ENCODE results near the gene ABHD11. TPM values are rescaled to one million over a fixed set of nuclear protein-coding genes. Genes with fewer than 3 reads are reported as not detected.
A peak's percentile ranks its signal among the peaks of the same experiment; 100 is the strongest.

Gene ABHD11
- total and polyA plus RNA-seq, 2 donors (not counting 1 experiment from before 2014, with no cell fraction given): 6.5 to 7.1 TPM

DNA sequence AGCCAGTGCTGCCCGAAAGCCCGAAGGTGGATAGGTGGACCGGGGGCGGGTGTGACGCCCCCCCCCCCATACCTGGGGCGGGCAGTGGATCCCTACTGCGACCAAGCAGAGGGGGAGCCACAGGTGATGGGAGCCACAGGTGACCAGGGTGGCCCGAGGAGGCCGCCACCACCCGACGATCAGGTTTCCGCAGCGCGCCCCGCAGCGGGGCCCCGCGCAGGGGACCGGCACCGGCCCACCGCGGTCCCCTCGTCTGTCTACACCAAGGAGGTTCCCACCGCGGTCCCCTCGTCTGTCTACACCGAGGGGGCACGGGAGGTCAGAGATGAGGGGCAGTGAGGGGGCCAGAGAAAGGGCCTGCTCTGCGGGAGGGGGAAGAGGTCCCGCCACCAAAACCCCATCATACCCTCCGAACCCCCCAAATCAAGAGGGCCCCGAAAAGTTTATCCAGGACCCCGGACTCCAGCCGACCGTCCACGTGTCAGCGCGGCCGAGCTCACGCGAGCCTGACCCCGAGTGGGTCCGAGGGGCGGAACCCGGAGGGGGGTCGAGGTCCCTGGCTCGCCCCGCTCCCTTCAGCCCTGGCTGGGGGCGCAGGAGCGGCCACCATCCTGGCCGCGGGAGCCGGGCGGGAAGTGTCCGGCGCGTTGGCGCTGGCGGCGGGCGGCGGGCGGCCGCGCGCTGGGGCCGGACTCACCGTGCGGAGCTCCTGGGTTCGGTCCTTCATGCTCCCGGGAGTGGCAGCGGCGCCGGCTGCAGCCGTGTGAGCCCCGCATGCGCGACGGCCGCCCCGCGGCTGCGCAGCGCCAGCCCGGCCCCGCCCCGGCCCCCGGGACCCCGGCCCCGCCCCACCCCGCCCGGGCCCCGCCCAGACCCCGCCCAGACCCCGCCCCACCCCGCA, 19.4 kb downstream of the ABHD11 start, which contains the start of gene STX1A:
Gene STX1A (minus strand): TSS at position 765 of the 901 bp plus-strand sequence. CDS start 38 bp downstream, at position 727.
- Histone ChIP-seq H3K36me3 (ENCODE audit: control insufficient read depth, insufficient read depth, low read length) (no peaks in the 10 kb centered on the region), H3K4me2 (ENCODE audit: extremely low read depth, insufficient read depth, low read length) (peak within 1 kb of the TSS; percentile 82), H3K4me1 (ENCODE audit: control insufficient read depth, extremely low read depth, insufficient read depth, low read length) (peaks cover 28% of the 10 kb centered on the region), H3K27me3 (ENCODE audit: control insufficient read depth, insufficient read depth, low read length) (no peaks in the 10 kb centered on the region), H3K79me2 (ENCODE audit: control insufficient read depth, insufficient read depth, low read length) (peaks cover 38% of the 10 kb centered on the region), H3K27ac (ENCODE audit: insufficient read depth, low read length) (peak within 1 kb of the TSS; percentile 71), H2AFZ (ENCODE audit: low read length) (no peak within 1 kb of the TSS), H3K9ac (ENCODE audit: insufficient read depth, low read length) (peak within 1 kb of the TSS; percentile 77), H3K9me3 (ENCODE audit: control insufficient read depth, insufficient read depth, low read depth, low read length) (no peaks in the 10 kb centered on the region), H3K4me3 (replicated peaks in 1 of 4; ENCODE audit: control extremely low read depth in 1 of 4, insufficient read depth in 1 of 4, low read depth in 3 of 4, low read length in 4 of 4) (peak within 1 kb of the TSS; percentile 71 to 87 (median 80)), H4K20me1 (ENCODE audit: control insufficient read depth, extremely low read depth, insufficient read depth, low read length) (no peaks in the 10 kb centered on the region)
- TF ChIP-seq, protein P1, sequence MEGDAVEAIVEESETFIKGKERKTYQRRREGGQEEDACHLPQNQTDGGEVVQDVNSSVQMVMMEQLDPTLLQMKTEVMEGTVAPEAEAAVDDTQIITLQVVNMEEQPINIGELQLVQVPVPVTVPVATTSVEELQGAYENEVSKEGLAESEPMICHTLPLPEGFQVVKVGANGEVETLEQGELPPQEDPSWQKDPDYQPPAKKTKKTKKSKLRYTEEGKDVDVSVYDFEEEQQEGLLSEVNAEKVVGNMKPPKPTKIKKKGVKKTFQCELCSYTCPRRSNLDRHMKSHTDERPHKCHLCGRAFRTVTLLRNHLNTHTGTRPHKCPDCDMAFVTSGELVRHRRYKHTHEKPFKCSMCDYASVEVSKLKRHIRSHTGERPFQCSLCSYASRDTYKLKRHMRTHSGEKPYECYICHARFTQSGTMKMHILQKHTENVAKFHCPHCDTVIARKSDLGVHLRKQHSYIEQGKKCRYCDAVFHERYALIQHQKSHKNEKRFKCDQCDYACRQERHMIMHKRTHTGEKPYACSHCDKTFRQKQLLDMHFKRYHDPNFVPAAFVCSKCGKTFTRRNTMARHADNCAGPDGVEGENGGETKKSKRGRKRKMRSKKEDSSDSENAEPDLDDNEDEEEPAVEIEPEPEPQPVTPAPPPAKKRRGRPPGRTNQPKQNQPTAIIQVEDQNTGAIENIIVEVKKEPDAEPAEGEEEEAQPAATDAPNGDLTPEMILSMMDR (conservative IDR thresholded peaks at IDR 0.05 in 1 of 2, IDR thresholded peaks at IDR 0.05 in 1 of 2; ENCODE audit: low read depth in 1 of 2, low read length in 2 of 2): no peak
- TF ChIP-seq EZH2 (IDR thresholded peaks at IDR 0.05; ENCODE audit: low read length, missing control alignments): no peak
- peak; percentile 56 to 61 for DNase-seq (ENCODE audit: low read depth in 2 of 2)

DNA sequence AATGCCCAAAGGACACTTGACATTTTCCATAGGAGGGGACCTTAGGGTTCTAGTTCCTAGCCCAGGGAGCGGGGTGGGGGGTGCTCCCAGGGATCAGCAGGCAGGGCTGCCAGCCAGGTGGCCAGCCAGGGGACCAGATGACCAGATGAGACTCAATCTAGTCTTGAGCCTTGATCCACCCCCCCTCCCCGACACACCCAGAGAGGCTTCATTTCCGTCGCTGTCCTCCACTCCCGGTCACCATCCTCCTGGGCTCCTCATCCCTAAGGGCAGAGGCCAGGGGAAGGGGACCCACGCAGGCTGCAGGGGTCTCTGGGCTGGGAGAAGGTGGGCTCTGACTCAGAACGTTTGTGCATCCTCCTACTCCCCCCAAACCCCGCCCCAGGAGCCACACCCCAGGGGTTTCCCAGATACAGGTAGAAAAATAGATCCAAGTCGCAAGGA, 20.1 kb downstream of the ABHD11 start:
- peaks cover 43% of the 10 kb centered on the region for H3K79me2 ChIP-seq (ENCODE audit: control insufficient read depth, insufficient read depth, low read length)
- H3K36me3 ChIP-seq (ENCODE audit: control insufficient read depth, insufficient read depth, low read length): no peaks in the 10 kb centered on the region
- H4K20me1 ChIP-seq (ENCODE audit: control insufficient read depth, extremely low read depth, insufficient read depth, low read length): no peaks in the 10 kb centered on the region
- TF ChIP-seq EZH2 (IDR thresholded peaks at IDR 0.05; ENCODE audit: low read length, missing control alignments): no peak
- TF ChIP-seq, protein P1 (conservative IDR thresholded peaks at IDR 0.05 in 1 of 2, IDR thresholded peaks at IDR 0.05 in 1 of 2; ENCODE audit: low read depth in 1 of 2, low read length in 2 of 2): no peak
- H3K27me3 ChIP-seq (ENCODE audit: control insufficient read depth, insufficient read depth, low read length): no peaks in the 10 kb centered on the region
- H3K27ac ChIP-seq (ENCODE audit: insufficient read depth, low read length): peak overlapping the region; percentile 71
- no peak for DNase-seq (ENCODE audit: low read depth in 2 of 2)
- H2AFZ ChIP-seq (ENCODE audit: low read length): no peak overlapping the region
- H3K9ac ChIP-seq (ENCODE audit: insufficient read depth, low read length): peak overlapping the region; percentile 77
- peak overlapping the region; percentile 82 for H3K4me2 ChIP-seq (ENCODE audit: extremely low read depth, insufficient read depth, low read length)
- peaks cover 28% of the 10 kb centered on the region for H3K4me1 ChIP-seq (ENCODE audit: control insufficient read depth, extremely low read depth, insufficient read depth, low read length)
- H3K4me3 ChIP-seq (replicated peaks in 1 of 4; ENCODE audit: control extremely low read depth in 1 of 4, insufficient read depth in 1 of 4, low read depth in 3 of 4, low read length in 4 of 4): peak overlapping the region; percentile 71 to 87 (median 80)
- H3K9me3 ChIP-seq (ENCODE audit: control insufficient read depth, insufficient read depth, low read depth, low read length): no peaks in the 10 kb centered on the region

DNA sequence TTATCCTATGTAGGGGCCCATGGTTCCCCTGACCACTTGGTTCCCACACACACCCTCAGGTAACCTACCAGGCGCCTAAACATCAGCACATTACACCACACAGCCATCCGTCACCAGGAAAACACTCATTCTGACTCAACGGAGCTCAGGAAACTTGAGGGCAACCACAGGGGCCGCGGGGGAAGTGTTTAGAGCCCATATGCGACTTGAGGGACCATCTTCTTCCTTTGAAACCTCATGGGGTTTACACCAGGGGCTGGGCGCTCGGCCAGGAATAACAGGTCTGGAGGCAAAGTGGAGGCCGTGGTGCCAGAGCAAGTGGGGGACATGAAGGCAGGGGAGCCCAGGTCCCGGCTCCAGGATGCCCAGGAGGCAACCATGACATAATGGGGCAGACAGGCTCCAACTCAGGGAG, 20.6 kb downstream of the ABHD11 start:
- no peak overlapping the region for H2AFZ ChIP-seq (ENCODE audit: low read length)
- peak; percentile 64 to 93 for DNase-seq (ENCODE audit: low read depth in 2 of 2)

More for the DNA sequence above, 20.6 kb downstream of the ABHD11 start:
- Histone ChIP-seq H3K27me3 (ENCODE audit: control insufficient read depth, insufficient read depth, low read length) (no peaks in the 10 kb centered on the region), H3K9ac (ENCODE audit: insufficient read depth, low read length) (no peak overlapping the region), H3K9me3 (ENCODE audit: control insufficient read depth, insufficient read depth, low read depth, low read length) (no peaks in the 10 kb centered on the region), H3K4me1 (ENCODE audit: control insufficient read depth, extremely low read depth, insufficient read depth, low read length) (peaks cover 28% of the 10 kb centered on the region), H3K79me2 (ENCODE audit: control insufficient read depth, insufficient read depth, low read length) (peaks cover 48% of the 10 kb centered on the region), H4K20me1 (ENCODE audit: control insufficient read depth, extremely low read depth, insufficient read depth, low read length) (no peaks in the 10 kb centered on the region), H3K36me3 (ENCODE audit: control insufficient read depth, insufficient read depth, low read length) (no peaks in the 10 kb centered on the region), H3K27ac (ENCODE audit: insufficient read depth, low read length) (peak overlapping the region; percentile 71), H3K4me2 (ENCODE audit: extremely low read depth, insufficient read depth, low read length) (peak overlapping the region; percentile 82), H3K4me3 (replicated peaks in 1 of 4; ENCODE audit: control extremely low read depth in 1 of 4, insufficient read depth in 1 of 4, low read depth in 3 of 4, low read length in 4 of 4) (peak overlapping the region; percentile 71 to 87 (median 80))
- no peak for TF ChIP-seq EZH2 (IDR thresholded peaks at IDR 0.05; ENCODE audit: low read length, missing control alignments)
- TF ChIP-seq, protein P1 (conservative IDR thresholded peaks at IDR 0.05 in 1 of 2, IDR thresholded peaks at IDR 0.05 in 1 of 2; ENCODE audit: low read depth in 1 of 2, low read length in 2 of 2): no peak
